Measurements from ENCODE around the gene RBM6. TPM values are rescaled to one million over a fixed set of nuclear protein-coding genes. Genes with fewer than 3 reads are reported as not detected.

RBM6 gene
- total RNA-seq, 4 donors from 2014 or later, result 89.7 to 256 (median 152) TPM

DNA sequence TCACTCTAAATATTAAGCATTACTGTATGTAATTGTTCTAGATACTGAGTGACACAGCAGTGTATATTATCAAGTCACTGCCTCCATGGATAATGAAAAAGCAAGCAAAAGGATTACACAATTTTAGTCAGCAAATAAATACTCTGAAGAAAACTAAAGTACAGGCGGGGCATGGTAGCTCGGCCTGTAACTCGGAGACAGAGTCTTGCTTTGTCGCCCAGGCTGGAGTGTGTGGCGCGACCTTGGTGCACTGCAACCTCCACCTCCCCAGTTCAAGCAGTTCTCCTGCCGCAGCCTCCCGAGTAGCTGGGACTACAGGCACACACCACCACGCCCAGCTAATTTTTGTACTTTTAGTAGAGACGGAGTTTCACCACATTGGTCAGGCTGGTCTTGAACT, 32.7 kb downstream of the RBM6 start:
- Histone ChIP-seq H3K27ac (no peak overlapping the region), H3K27me3 (no peaks in the 10 kb centered on the region), H3K36me3 (peaks cover 0 to 28% (median 11%) of the 10 kb centered on the region in 4 donors), H3K4me1 (peaks cover 0 to 4% (median 0%) of the 10 kb centered on the region in 4 donors), H3K4me3 (no peak overlapping the region), H3K9me3 (no peaks in the 10 kb centered on the region)
- WGBS, 2 donors (ENCODE audit: low coverage in 1 of 2), result 90 to 95% methylated on average over 4 to 10 of the region's 10 CpGs
- intact Hi-C loops (cut with DNase I; ENCODE audit: low total_unique reads) (no loop called here), in situ Hi-C loops (cut with MboI; ENCODE audit: low pct_ligation_motif_present in 1 of 4, low pct_unique_long_range_greater_than_20kb in 1 of 4, low sequenced_read_pairs in 3 of 4) (no loop called here)
- no peak for DNase-seq
- TF ChIP-seq, protein P1, sequence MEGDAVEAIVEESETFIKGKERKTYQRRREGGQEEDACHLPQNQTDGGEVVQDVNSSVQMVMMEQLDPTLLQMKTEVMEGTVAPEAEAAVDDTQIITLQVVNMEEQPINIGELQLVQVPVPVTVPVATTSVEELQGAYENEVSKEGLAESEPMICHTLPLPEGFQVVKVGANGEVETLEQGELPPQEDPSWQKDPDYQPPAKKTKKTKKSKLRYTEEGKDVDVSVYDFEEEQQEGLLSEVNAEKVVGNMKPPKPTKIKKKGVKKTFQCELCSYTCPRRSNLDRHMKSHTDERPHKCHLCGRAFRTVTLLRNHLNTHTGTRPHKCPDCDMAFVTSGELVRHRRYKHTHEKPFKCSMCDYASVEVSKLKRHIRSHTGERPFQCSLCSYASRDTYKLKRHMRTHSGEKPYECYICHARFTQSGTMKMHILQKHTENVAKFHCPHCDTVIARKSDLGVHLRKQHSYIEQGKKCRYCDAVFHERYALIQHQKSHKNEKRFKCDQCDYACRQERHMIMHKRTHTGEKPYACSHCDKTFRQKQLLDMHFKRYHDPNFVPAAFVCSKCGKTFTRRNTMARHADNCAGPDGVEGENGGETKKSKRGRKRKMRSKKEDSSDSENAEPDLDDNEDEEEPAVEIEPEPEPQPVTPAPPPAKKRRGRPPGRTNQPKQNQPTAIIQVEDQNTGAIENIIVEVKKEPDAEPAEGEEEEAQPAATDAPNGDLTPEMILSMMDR (IDR thresholded peaks at IDR 0.05), result no peak
- TF ChIP-seq POLR2A (IDR thresholded peaks at IDR 0.05), result no peak
- TF ChIP-seq EP300 (IDR thresholded peaks at IDR 0.05; ENCODE audit: low read depth), result no peak
- TF ChIP-seq POLR2AphosphoS5 (IDR thresholded peaks at IDR 0.05), result no peak

DNA sequence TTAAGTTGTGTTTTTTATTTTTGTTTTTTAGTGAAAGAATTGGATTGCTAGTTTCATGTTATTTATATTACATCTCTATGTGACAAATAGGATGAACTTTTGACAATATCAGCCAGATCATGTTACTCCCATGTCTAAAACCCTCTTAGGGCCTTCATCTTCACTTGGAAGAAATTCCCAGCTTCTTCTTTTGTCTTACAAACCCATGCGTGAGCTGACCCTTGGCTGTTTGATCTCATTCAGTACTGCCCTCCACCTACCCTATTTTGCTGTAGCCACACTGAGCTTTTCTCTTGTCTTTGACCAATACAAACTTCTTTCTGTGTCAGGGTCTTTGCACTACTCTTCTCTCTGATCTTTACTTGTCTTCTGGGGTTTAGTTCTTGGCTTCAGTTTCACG, 37.0 kb downstream of the RBM6 start:
- intact Hi-C loops (cut with DNase I; ENCODE audit: low total_unique reads), result no loop called here
- Histone ChIP-seq H3K4me3 (no peak overlapping the region), H3K4me1 (no peaks in the 10 kb centered on the region), H3K27me3 (no peaks in the 10 kb centered on the region), H3K27ac (no peak overlapping the region), H3K9me3 (no peaks in the 10 kb centered on the region), H3K36me3 (peaks cover 0 to 33% (median 10%) of the 10 kb centered on the region in 4 donors)
- in situ Hi-C loops (cut with MboI; ENCODE audit: low pct_ligation_motif_present in 1 of 4, low pct_unique_long_range_greater_than_20kb in 1 of 4, low sequenced_read_pairs in 3 of 4), result no loop called here
- WGBS, 2 donors (ENCODE audit: low coverage in 1 of 2), result 90 to 92% methylated on average over 2 of the region's 2 CpGs
- no peak for DNase-seq
- TF ChIP-seq POLR2A (IDR thresholded peaks at IDR 0.05) (no peak), EP300 (IDR thresholded peaks at IDR 0.05; ENCODE audit: low read depth) (no peak), POLR2AphosphoS5 (IDR thresholded peaks at IDR 0.05) (no peak)
- TF ChIP-seq, protein P1 (IDR thresholded peaks at IDR 0.05), result no peak

DNA sequence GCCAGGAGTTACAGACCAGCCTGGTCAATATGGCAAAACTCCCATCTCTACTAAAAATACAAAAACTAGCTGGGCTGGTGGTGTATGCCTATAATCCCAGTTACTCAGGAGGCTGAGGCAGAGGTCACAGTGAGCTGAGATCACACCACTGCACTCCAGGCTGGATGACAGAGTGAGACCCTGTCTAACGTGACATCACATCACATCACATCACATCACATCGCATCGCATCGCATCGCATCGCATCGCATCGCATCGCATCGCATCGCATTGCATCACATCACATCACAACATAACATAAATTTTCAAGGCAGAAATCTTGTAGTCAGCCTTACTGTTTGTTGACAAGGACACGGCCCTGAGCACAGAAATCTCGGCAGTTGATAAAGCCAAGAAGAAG, 44.4 kb downstream of the RBM6 start:
- no peaks in the 10 kb centered on the region for H3K4me1 ChIP-seq
- no peak overlapping the region for H3K4me3 ChIP-seq
- in situ Hi-C loops (cut with MboI; ENCODE audit: low pct_ligation_motif_present in 1 of 4, low pct_unique_long_range_greater_than_20kb in 1 of 4, low sequenced_read_pairs in 3 of 4) (no loop called here), intact Hi-C loops (cut with DNase I; ENCODE audit: low total_unique reads) (no loop called here)
- peaks cover 0 to 6% (median 3%) of the 10 kb centered on the region in 4 donors for H3K36me3 ChIP-seq
- DNase-seq, result no peak
- no peak overlapping the region for H3K27ac ChIP-seq
- 49 to 100% methylated on average over 1 to 13 of the region's 13 CpGs for WGBS, 2 donors (ENCODE audit: low coverage in 1 of 2)
- no peaks in the 10 kb centered on the region for H3K9me3 ChIP-seq
- TF ChIP-seq, protein P1 (IDR thresholded peaks at IDR 0.05), result no peak
- H3K27me3 ChIP-seq, result no peaks in the 10 kb centered on the region

DNA sequence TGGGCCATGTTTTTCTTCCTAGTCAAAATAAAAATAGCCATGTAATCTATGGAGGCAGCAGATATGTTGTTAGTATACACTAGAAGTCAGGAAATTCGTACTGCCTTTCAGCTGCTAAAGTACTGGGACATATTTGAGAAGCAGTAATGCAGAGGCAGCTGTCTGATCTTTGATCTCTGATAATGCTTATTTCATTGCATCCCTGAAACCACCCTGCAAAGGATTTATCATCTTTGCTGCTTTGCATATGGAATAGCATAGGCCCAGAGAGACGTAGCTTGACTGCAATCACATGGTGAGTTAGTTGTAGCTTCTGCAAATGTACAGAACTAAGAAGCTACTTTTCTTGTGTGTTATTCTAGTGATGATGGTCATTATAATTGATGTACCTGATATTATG, 52.4 kb downstream of the RBM6 start:
- H3K27ac ChIP-seq, result no peak overlapping the region
- no peaks in the 10 kb centered on the region for H3K36me3 ChIP-seq
- in situ Hi-C loops (cut with MboI; ENCODE audit: low pct_ligation_motif_present in 1 of 4, low pct_unique_long_range_greater_than_20kb in 1 of 4, low sequenced_read_pairs in 3 of 4), result no loop called here

More for the DNA sequence above, 52.4 kb downstream of the RBM6 start:
- Histone ChIP-seq H3K27me3 (no peaks in the 10 kb centered on the region), H3K9me3 (no peaks in the 10 kb centered on the region), H3K4me3 (no peak overlapping the region), H3K4me1 (no peaks in the 10 kb centered on the region)
- intact Hi-C loops (cut with DNase I; ENCODE audit: low total_unique reads), result no loop called here
- 58 to 62% methylated on average over 2 of the region's 2 CpGs for WGBS, 2 donors (ENCODE audit: low coverage in 1 of 2)
- no peak for TF ChIP-seq EP300 (IDR thresholded peaks at IDR 0.05; ENCODE audit: low read depth)
- TF ChIP-seq POLR2A (IDR thresholded peaks at IDR 0.05), result no peak
- TF ChIP-seq, protein P1 (IDR thresholded peaks at IDR 0.05), result no peak
- no peak for TF ChIP-seq POLR2AphosphoS5 (IDR thresholded peaks at IDR 0.05)
- DNase-seq, result no peak
